ENCODE results near the gene ABHD15.

ABHD15 gene, protein sequence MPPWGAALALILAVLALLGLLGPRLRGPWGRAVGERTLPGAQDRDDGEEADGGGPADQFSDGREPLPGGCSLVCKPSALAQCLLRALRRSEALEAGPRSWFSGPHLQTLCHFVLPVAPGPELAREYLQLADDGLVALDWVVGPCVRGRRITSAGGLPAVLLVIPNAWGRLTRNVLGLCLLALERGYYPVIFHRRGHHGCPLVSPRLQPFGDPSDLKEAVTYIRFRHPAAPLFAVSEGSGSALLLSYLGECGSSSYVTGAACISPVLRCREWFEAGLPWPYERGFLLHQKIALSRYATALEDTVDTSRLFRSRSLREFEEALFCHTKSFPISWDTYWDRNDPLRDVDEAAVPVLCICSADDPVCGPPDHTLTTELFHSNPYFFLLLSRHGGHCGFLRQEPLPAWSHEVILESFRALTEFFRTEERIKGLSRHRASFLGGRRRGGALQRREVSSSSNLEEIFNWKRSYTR

GRCh38 chr17:29566473-29567303, at the start of gene ABHD15:
Gene ABHD15, minus strand, starts transcription at chr17:29567037. Its CDS starts 71 bp downstream, at chr17:29566966.
- peak; percentile 54 for DNase-seq

DNA sequence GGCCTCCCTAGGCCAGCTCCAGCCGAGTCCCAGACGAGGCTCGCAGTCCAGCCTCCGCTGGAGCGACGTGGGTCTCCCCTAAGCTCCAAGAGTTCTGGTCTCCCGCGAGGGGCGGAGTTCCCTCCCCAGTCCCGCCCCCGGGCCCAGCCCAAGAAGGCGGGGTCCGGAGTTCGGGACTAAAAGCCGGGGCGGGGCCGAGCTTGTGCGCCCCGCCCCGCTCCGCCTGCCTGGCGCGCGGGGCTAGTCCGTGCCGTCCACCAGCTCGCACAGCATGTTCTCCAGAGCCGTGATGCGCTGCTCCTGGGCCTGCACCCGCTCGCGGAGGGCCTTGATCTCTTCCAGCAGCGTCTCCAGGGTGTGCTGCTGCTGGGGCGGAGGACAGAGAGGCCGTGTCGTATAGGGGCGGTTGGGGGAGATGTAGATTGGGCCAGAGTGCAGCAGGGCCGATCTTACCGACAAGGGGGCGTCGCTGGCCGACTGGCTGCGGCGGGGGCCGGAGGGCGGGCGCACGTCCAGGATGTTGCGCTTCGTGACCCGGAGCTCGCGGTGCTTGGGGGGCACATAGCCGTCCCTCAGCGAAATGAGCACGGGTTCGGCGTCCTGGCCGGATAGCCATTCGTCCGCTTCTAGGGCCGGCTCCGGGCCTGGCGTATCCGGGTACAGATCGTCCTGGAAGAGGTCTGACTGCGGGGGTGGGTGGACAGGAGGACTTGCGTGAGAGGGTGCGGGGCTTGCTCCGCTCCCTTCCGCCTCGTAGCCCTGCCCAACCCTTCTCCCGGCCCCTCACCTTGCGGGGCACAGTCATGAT, 48.9 kb upstream of the ABHD15 start:
- peak; percentile 84 for DNase-seq

- peak; percentile 45 for DNase-seq
Observed at GRCh38 chr17:29615048-29615385, 48.2 kb upstream of the ABHD15 start.

DNA sequence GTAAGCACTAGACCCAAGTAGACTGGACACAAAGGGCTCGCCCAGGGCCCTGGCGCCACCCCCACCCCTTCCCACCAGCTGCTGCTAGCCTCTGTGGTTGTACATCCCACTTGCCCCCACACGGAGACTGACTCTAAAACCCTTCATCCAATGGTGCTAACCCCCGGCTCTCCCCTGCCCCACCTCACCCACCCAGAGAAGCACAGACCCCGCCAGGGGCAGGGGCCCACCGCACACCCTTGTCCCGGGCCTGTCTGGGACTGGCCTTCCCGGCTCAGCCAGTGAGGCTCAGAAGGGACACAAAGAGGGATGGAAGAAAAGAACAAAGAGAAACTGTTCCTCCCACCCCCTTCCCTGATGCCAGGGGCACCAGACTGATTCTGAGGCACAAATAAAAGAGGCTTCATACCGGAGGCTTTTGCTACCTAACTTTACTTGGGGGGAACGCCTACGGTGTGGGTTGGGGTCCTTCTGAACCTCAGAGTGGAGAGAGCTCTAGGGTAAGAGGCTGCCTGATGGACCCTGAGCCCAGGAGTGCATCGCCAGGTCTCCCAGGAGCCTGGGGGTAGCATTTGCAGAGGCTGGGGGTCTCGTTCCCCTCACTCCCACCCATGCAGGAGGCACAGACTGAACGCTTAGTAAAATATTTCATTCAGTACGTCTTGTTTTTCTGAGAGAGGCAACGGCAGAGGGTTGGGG, 47.7 kb upstream of the ABHD15 start:
- DNase-seq = no peak

GRCh38 chr17:29613856-29614255, 47.0 kb upstream of the ABHD15 start:
- no peak for DNase-seq

DNA sequence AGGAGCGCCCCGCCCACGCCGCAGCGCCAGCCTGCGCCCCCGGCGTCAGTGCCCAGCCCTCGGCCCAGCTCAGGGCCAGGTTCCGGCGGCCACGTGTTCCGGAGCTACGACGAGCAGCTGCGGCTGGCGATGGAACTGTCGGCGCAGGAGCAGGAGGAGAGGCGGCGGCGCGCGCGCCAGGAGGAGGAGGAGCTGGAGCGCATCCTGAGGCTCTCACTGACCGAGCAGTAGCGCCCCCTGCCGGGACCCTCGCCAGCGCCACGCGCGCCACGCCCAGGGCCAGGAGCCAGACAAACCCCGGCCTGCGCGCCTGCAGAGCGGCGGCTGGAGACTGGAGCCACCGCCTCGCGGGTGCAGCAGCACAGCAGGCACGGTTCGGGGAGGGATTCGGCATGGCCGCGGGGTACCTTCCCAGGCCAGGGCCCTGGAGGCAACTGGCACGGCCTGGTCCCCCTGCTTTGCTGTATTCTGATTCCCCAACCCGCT, 46.6 kb upstream of the ABHD15 start:
- peak; percentile 94 for DNase-seq

GRCh38 chr17:29612404-29613280, 45.8 kb upstream of the ABHD15 start:
- DNase-seq = no peak

DNA sequence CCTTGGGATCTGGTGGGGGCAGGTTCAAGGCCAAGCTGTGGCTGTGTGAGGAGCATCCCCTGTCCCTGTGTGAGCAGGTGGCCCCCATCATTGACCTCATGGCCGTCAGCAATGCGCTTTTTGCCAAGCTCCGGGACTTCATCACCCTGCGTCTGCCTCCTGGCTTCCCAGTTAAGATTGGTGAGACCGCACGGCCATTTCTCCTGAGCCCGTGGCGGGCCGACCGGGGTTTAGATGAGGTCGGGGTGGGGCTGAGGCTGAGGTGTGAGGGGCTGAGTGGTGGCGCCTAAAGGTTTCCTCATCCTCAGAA, 45.2 kb upstream of the ABHD15 start:
- no peak for DNase-seq

DNA sequence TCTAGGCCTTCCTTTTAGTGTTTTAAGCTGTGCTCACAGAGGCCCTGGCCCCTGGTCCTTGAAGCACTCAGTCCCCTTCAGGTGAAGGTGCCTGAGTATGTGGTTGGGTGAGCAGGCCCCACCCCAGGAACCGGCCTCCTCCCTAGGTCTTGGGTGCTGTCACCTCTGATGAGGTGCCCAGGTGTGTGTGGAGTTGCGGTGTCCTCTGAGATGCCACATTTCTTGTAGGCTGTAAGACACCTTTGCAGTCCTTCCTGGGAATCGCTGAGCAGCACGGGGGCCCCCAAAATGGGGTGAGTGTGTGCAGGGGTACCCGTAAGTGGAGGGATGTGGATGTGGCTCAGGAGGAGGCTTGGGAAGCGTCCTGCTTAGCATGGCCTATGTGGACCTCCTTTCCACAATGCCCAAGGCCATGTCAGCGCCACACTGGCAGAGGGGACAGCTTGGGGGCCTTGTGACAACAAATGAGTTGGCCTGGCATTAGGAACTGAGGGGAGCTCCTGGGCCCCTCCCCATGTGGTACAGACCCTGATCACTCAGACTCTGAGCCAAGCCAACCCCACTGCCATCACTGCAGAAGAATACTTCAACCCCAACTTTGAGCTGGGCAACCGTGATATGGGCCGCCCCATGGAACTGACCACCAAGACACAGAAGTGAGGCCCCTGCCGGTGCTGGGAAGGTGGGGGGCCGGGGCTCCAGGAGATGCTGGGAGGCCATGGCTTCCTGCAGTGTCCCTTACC, 44.7 kb upstream of the ABHD15 start:
- DNase-seq = no peak

GRCh38 chr17:29610395-29610794, 43.6 kb upstream of the ABHD15 start:
- no peak for DNase-seq

DNA sequence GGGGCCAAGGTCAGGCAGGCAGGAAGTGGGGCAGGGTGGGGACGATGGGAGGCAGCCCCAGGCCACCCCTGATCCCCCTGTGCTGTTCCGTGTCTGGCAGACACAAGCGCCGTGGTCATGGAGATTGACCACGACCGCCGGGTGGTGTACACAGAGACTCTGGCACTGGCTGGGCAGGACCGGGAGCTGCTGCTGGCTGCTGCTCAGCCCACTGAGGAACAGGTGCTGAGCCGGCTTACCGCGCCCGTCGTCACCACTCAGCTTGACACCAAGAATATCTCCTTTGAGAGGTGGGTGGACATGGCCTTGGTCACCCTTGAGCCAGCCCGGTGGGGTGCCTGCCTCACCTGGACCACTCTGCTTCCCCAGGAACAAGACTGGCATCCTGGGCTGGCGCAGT, 42.1 kb upstream of the ABHD15 start:
- no peak for DNase-seq

GRCh38 chr17:29607557-29608195, 40.8 kb upstream of the ABHD15 start:
- no peak for DNase-seq

- no peak for DNase-seq
Observed at GRCh38 chr17:29603109-29603674, 36.4 kb upstream of the ABHD15 start.

DNA sequence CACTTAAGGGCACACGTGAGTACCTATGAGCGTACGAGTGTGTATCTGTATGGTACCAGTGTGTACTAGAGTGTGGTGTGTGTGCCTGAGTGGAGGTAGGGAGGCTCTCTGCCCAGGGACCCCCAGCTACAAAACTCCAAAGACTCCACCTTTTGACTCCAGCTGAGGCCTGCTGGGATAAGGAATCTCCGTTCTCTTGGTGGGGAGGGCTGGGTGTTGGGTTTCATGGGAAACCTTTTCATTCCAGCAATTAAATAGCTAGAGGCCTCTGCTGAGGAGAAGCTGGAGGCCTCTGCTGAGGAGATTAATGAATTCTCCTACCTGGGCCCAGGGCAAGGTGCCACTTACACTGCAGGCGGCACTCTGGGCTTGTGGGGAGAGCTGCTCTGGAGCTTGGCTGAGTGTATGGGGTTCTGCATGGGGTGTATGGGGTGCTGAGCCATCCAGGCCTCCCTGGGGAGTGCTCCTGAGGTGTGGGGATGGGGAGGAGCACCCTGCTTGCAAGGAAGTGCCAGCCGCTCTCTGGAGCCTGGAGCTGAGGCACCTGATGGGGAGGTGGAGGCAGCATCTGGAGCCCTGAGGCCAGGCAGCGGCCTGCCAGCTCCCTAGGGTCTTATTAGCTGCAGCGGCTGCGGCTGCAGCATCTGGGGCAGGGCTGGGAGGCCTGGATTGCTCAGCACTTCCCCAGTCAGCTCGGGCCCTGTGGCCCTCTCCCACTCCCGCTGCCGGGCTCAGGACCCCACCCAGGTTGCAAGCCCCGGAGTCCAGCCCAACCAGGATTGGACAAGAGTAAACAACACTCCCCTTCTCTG, 30.7 kb upstream of the ABHD15 start:
- no peak for DNase-seq

GRCh38 chr17:29596811-29597210, 30.0 kb upstream of the ABHD15 start:
- DNase-seq = no peak

GRCh38 chr17:29595943-29596774, 29.3 kb upstream of the ABHD15 start:
- DNase-seq = no peak

DNA sequence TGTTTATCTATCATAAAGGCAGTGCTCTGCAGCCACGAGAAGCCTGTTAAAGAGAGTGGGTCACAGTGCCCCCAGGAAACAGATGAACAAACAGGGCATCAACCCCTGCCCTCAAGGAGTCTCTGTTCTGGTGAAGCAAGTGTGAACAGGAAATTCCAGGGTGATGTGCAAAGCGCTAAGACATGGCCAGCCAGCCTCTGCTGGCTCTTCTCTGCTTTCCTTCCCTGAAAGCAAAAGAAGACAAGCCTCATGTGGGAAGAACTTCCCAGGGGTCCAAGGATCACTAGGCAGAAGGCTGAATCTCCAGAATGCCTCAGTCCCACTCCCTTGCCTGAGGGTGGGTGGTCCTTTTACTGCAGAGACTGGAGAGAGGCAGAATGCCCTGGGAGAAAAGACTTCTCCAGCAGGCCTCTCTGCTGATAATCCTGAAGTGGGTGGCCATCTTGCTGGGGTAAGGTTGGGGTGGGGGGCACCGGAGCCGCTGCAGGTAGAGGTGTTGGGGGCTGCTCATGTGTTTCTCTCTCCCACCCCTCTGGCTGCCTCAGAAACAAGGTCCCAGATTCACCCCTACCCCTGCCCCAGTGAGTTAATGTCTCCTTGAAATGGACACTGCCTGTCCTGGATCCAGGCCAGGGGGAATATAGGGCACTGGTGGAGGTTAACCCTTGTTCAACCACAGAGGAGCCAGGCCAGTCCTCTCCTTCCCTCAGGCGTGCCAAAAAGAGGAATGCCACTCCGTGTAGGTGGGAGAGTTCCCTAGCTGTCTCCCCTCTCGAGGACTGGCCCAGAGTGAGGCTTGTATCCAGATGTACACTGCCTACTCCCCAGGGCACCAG, 28.5 kb upstream of the ABHD15 start:
- DNase-seq = no peak
